A549 (cell line): Measurements from ENCODE around the gene B3GNT8. TPM values are rescaled to one million over a fixed set of nuclear protein-coding genes. Genes with fewer than 3 reads are reported as not detected.

ENCODE experiments used
- ATAC-seq, 2 experiments: fragments of 200-7000 bp in 1 of 2; fragments of >200 bp in 1 of 2; cut with Nextera tagmentation in 1 of 2; cut with Tn5 transposase in 1 of 2; 3 replicates each; pipeline versions ENCODE4 v1.8.0 to v1.9.1; 2018 to 2020; ENCODE audit warnings: mild to moderate bottlenecking in 1 of 2, moderate library complexity in 1 of 2
- CTCF ChIA-PET: fragments of 300-600 bp; sonication (Branson Sonifier 250); formaldehyde crosslinking; extraction: SDS; loops from one replicate; lab custom pipeline; 2021; ENCODE audit warnings: antibody characterized with exemption, inconsistent platforms; lab: Yijun Ruan, JAX
- POLR2A ChIA-PET: fragments of 350-600 bp; formaldehyde crosslinking; extraction: SDS; loops from one replicate; lab custom pipeline; 2021; ENCODE audit warnings: antibody characterized with exemption, inconsistent platforms; lab: Yijun Ruan, JAX
- DNase-seq, 2 experiments: peaks; one replicate each; pipeline versions ENCODE4 v3.0.0 to v3.0.0-alpha.2; 2011 to 2016; ENCODE audit warnings: low read depth in 1 of 2, low spot score in 1 of 2
- FAIRE-seq: peaks from 2 replicates; lab custom pipeline; 2011; peaks lifted over from hg19 to GRCh38; lab: Jason Lieb, UNC
- H3K27ac ChIP-seq, 2 experiments: fragments of >200 bp; sonication (Bioruptor Twin); formaldehyde crosslinking; 3 replicates each; pipeline ENCODE4 v1.5.1; 2016 to 2017
- H3K4me1 ChIP-seq: fragments of >200 bp; sonication (Bioruptor Twin); formaldehyde crosslinking; 3 replicates; pipeline ENCODE4 v1.6.1; 2016
- H3K4me2 ChIP-seq: fragments of >200 bp; sonication (Bioruptor Twin); formaldehyde crosslinking; 3 replicates; pipeline ENCODE4 v1.6.1; 2016
- H3K4me3 ChIP-seq: fragments of >200 bp; sonication (Bioruptor Twin); formaldehyde crosslinking; 3 replicates; pipeline ENCODE4 v1.5.1; 2016
- H3K9me3 ChIP-seq: fragments of >200 bp; sonication (Bioruptor Twin); formaldehyde crosslinking; 3 replicates; pipeline ENCODE4 v1.6.1; 2016
- CEBPB ChIP-seq, 2 experiments: fragments of >200 bp in 1 of 2; sonication (Bioruptor Twin) in 1 of 2; formaldehyde crosslinking in 1 of 2; IDR thresholded peaks; 2 replicates each; pipeline ENCODE4 v1.6.1; 2012 to 2016
- CHD2 ChIP-seq: fragments of 150-350 bp; IDR thresholded peaks from 2 replicates; pipeline ENCODE4 v1.6.1; 2014; ENCODE audit warnings: low read length; ENCODE audit not compliant: partially characterized antibody
- CHD4 ChIP-seq: fragments of 200-600 bp; sonication (generic); IDR thresholded peaks from 2 replicates; pipeline ENCODE4 v1.6.1; 2016; ENCODE audit warnings: antibody characterized with exemption, mild to moderate bottlenecking, borderline replicate concordance
- FOSL2 ChIP-seq, 2 experiments: fragments of 450-650 bp in 1 of 2; fragments of >200 bp in 1 of 2; sonication (Bioruptor Twin) in 1 of 2; formaldehyde crosslinking; IDR thresholded peaks; 2 replicates each; pipeline versions ENCODE4 v1.5.0 to v1.6.1; 2016 to 2020; ENCODE audit warnings: mild to moderate bottlenecking in 1 of 2, moderate library complexity in 1 of 2
- HDAC2 ChIP-seq: fragments of 200-600 bp; sonication (generic); IDR thresholded peaks from 2 replicates; pipeline ENCODE4 v1.6.1; 2016
- HEYL ChIP-seq: fragments of 250-450 bp; sonication (Bioruptor Pico); IDR thresholded peaks from 2 replicates; pipeline ENCODE4 v1.8.0; 2021; ENCODE audit warnings: mild to moderate bottlenecking, moderate library complexity
- JUNB ChIP-seq: fragments of >200 bp; sonication (Bioruptor Twin); formaldehyde crosslinking; IDR thresholded peaks from 2 replicates; pipeline ENCODE4 v1.6.1; 2016
- KDM1A ChIP-seq: fragments of 200-600 bp; sonication (generic); IDR thresholded peaks from 2 replicates; pipeline ENCODE4 v1.6.1; 2016; ENCODE audit warnings: low read depth, mild to moderate bottlenecking
- RAD21 ChIP-seq, 2 experiments: fragments of >200 bp in 1 of 2; sonication (Bioruptor Twin) in 1 of 2; formaldehyde crosslinking in 1 of 2; IDR thresholded peaks in 1 of 2; conservative IDR thresholded peaks in 1 of 2; 2 replicates in 1 of 2; 3 replicates in 1 of 2; pipeline ENCODE4 v1.6.1; 2012 to 2018; ENCODE audit warnings: inconsistent platforms in 1 of 2
- SREBF2 ChIP-seq: fragments of 450-650 bp; IDR thresholded peaks from 2 replicates; pipeline ENCODE4 v1.6.1; 2014; ENCODE audit warnings: mild to moderate bottlenecking, moderate library complexity
- TP53 ChIP-seq: fragments of 250-450 bp; sonication (Bioruptor Pico); IDR thresholded peaks from 2 replicates; pipeline ENCODE4 v1.5.0; 2021; ENCODE audit warnings: mild to moderate bottlenecking, moderate library complexity
- WGBS: methylation state at CpG from one replicate; pipeline ENCODE4 v1.1.6; 2017; ENCODE audit errors: missing lambda C conversion rate; 5-methylcytosine and 5-hydroxymethylcytosine counted together
- polyA plus RNA-seq, 4 experiments: library from polyadenylated mRNA; depleted of rRNA in 3 of 4; stranded (reverse); fragments of >200 nt; fragmentation: RNase III in 1 of 4; extraction: RNeasy Plus Mini Kit Qiagen cat#74134 plus additional on column Dnase treatment in 1 of 4; gene quantifications; 2 replicates in 3 of 4; 3 replicates in 1 of 4; pipeline ENCODE4 v1.2.3, GENCODE V29; 2011 to 2017
- TF ChIP-seq, protein P1 (sequence below): fragments of 200-600 bp; sonication (generic); IDR thresholded peaks from 2 replicates; pipeline ENCODE4 v1.6.1; 2016; ENCODE audit warnings: antibody characterized with exemption, mild to moderate bottlenecking, moderate library complexity
- TF ChIP-seq, protein P2 (sequence below): fragments of >200 bp; sonication (Bioruptor Twin); formaldehyde crosslinking; IDR thresholded peaks from 2 replicates; pipeline ENCODE4 v1.6.1; 2016
- TF ChIP-seq, protein P3 (sequence below): fragments of 250-450 bp; sonication (Bioruptor Pico); IDR thresholded peaks from 2 replicates; pipeline ENCODE4 v1.5.0; 2021; ENCODE audit warnings: mild to moderate bottlenecking, moderate library complexity, borderline replicate concordance
- TF ChIP-seq, protein P4 (sequence below): IDR thresholded peaks from 2 replicates; pipeline ENCODE4 v1.6.1; 2012; ENCODE audit warnings: low read depth, borderline replicate concordance

B3GNT8 gene
- polyA plus RNA-seq, 2 of the 4 experiments (the other 2 are of a cell fraction), result not detected

DNA sequence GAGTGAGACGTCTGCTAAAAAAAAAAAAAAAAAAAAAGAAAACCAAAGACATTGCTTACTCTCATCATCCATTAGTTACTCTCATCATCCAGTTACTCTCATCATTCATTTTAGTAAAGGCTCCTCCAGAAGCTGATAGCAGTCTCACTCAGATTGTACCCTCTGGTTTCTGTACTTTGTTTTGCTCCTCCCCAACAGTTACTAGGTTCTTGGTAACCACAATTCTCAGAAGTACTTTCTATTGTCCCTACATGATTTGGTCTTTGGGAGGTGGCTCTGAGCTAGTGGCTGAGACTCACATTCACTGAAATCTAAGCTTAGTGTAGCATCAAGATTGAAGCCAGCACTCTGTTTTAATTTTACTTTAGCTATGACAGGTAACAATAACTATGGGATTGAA is 30.1 kb upstream of the B3GNT8 start (continued):
- TF ChIP-seq, protein P1, sequence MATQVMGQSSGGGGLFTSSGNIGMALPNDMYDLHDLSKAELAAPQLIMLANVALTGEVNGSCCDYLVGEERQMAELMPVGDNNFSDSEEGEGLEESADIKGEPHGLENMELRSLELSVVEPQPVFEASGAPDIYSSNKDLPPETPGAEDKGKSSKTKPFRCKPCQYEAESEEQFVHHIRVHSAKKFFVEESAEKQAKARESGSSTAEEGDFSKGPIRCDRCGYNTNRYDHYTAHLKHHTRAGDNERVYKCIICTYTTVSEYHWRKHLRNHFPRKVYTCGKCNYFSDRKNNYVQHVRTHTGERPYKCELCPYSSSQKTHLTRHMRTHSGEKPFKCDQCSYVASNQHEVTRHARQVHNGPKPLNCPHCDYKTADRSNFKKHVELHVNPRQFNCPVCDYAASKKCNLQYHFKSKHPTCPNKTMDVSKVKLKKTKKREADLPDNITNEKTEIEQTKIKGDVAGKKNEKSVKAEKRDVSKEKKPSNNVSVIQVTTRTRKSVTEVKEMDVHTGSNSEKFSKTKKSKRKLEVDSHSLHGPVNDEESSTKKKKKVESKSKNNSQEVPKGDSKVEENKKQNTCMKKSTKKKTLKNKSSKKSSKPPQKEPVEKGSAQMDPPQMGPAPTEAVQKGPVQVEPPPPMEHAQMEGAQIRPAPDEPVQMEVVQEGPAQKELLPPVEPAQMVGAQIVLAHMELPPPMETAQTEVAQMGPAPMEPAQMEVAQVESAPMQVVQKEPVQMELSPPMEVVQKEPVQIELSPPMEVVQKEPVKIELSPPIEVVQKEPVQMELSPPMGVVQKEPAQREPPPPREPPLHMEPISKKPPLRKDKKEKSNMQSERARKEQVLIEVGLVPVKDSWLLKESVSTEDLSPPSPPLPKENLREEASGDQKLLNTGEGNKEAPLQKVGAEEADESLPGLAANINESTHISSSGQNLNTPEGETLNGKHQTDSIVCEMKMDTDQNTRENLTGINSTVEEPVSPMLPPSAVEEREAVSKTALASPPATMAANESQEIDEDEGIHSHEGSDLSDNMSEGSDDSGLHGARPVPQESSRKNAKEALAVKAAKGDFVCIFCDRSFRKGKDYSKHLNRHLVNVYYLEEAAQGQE, result no peak
- no peak for TF ChIP-seq CHD4
- no peak for TF ChIP-seq KDM1A
- TF ChIP-seq CHD2, result no peak

DNA sequence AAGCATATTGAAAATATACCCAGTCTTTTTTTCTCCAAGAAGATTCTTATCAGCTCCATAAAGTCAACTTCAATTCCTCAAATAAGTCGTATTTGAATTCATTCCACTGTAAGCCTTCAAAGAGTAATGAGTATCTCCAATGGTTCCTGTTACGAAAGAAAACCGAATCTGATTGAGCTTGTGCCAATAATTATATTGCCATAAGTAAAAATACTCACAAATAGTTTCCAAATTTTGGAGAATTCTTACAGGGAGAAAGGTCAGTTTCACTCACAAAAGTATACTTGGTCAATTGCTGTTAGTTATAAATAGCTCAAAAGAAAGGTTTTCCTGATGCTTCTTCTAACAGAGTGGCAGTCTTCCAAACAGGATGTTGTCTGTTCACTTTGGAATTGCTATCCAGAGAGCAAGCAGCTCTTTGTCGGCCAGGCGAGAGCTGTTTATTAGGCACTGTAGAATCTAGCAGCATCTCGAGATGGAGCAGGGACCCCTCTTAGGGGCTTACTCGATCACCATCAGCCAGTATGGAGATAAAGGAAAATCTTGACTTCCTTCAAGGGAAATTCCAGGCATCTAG is 29.3 kb upstream of the B3GNT8 start:
- DNase-seq, result no peak
- H3K27ac ChIP-seq, result no peak overlapping the region
- no peaks in the 10 kb centered on the region for H3K4me1 ChIP-seq
- H3K9me3 ChIP-seq, result peaks cover 7% of the 10 kb centered on the region
- WGBS, result 15% methylated on average over 7 of the region's 7 CpGs
- ChIA-PET POLR2A (interaction anchor here (0.6 to 2.3 kb wide), 2 partner anchors 17 to 74 kb away, joined by 3 to 9 read pairs; partner anchors contain the start of gene DMAC2), CTCF (interaction anchor here (0.6 to 15.6 kb wide), 10 partner anchors 9 to 578 kb away, joined by 3 to 1358 read pairs (median 6); partner anchors contain the start of genes CEACAM21, DMAC2 and ERICH4)
- no peak for ATAC-seq
- TF ChIP-seq HEYL (no peak), SREBF2 (no peak), JUNB (no peak), CEBPB (IDR thresholded peaks at IDR 0.05) (no peak), FOSL2 (IDR thresholded peaks at IDR 0.05) (no peak), FOSL2 (CRISPR knock-in tag; IDR thresholded peaks at IDR 0.05) (no peak), TP53 (no peak), HDAC2 (no peak)
- no peak overlapping the region for H3K4me3 ChIP-seq
- H3K4me2 ChIP-seq, result no peak overlapping the region
- peak; percentile 89 for FAIRE-seq

DNA sequence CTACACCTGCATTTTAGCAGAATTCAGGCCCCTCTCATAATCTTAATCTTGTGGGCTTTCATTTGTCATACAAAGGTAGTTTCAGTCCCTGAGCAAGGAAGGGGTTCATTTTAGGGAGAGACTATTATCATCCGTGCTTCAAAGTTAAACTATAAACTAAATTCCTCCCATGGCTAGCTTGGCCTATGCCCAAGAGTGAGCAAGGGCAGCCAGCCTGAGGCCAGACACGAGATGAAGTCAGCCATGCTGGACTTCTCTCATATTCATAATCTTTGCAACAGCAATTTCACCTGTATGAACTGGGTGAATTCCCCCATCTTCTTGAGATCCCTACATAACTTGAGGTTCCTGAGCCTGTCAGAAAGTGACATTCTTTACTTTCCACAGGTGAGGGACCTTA is 28.8 kb upstream of the B3GNT8 start:
- H3K4me2 ChIP-seq, result no peak overlapping the region
- POLR2A ChIA-PET, result interaction anchor here (0.6 to 2.3 kb wide), 2 partner anchors 16 to 75 kb away, joined by 3 to 9 read pairs; partner anchors contain the start of gene DMAC2
- peaks cover 7% of the 10 kb centered on the region for H3K9me3 ChIP-seq
- FAIRE-seq, result no peak
- DNase-seq, result no peak
- no peak overlapping the region for H3K4me3 ChIP-seq
- TF ChIP-seq RAD21 (conservative IDR thresholded peaks at IDR 0.05 in 1 of 2, IDR thresholded peaks at IDR 0.05 in 1 of 2), result no peak
- ATAC-seq, result no peak
- H3K4me1 ChIP-seq, result no peaks in the 10 kb centered on the region
- no peak overlapping the region for H3K27ac ChIP-seq
- WGBS, result 0% methylated on average over 2 of the region's 2 CpGs
- CTCF ChIA-PET, result interaction anchor here (0.6 to 15.6 kb wide), 9 partner anchors 9 to 291 kb away, joined by 3 to 1358 read pairs (median 6); partner anchors contain the start of genes CEACAM21, DMAC2 and ERICH4

DNA sequence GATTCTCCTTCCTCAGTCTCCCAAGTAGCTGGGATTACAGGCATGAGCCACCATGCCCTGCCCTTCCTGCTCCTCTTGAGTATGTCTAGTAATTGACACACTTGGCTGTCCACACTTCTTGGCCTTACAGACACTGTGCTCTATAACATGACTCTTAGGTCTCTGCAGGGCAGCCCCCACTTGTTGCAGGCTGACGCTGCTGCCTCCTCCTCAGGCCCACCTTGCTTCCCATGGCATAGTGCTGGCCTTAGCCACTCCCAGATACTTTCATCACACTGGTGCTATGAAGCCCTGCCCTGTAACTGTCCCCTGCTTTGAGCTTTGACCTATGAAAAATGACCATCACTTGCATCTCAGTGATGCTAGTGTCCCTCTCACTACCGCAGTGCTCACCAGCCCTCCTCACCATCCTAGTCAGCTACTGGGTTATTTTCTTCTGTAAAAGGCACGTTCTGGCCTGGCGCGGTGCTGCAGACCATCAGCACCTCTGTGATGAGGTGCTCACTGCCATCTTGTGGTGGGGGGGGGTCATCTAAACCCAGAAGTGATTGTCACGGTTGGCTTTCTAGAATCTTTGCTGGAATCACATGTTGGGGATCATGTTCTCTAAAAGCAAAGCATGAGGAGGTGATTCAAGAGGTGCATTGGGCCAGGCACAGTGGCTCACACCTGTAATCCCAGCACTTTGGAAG is 25.6 kb upstream of the B3GNT8 start:
- Histone ChIP-seq H3K9me3 (peaks cover 7% of the 10 kb centered on the region), H3K4me2 (no peak overlapping the region), H3K4me1 (0 out of 3 replicates have a peak, but pooled peaks cover 3% of the 10 kb centered on the region), H3K27ac (no peak overlapping the region), H3K4me3 (no peak overlapping the region)
- no peak for FAIRE-seq
- no peak for DNase-seq
- CTCF ChIA-PET, result interaction anchor here (0.7 to 15.6 kb wide), 8 partner anchors 10 to 383 kb away, joined by 3 to 1358 read pairs (median 4); partner anchors contain the start of genes CEACAM21, DMAC2 and ERICH4
- TF ChIP-seq, protein P2, sequence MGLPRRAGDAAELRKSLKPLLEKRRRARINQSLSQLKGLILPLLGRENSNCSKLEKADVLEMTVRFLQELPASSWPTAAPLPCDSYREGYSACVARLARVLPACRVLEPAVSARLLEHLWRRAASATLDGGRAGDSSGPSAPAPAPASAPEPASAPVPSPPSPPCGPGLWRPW, result no peak
- TF ChIP-seq, protein P3, sequence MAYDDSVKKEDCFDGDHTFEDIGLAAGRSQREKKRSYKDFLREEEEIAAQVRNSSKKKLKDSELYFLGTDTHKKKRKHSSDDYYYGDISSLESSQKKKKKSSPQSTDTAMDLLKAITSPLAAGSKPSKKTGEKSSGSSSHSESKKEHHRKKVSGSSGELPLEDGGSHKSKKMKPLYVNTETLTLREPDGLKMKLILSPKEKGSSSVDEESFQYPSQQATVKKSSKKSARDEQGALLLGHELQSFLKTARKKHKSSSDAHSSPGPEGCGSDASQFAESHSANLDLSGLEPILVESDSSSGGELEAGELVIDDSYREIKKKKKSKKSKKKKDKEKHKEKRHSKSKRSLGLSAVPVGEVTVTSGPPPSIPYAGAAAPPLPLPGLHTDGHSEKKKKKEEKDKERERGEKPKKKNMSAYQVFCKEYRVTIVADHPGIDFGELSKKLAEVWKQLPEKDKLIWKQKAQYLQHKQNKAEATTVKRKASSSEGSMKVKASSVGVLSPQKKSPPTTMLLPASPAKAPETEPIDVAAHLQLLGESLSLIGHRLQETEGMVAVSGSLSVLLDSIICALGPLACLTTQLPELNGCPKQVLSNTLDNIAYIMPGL (CRISPR knock-in tag), result no peak
- TF ChIP-seq, protein P4, sequence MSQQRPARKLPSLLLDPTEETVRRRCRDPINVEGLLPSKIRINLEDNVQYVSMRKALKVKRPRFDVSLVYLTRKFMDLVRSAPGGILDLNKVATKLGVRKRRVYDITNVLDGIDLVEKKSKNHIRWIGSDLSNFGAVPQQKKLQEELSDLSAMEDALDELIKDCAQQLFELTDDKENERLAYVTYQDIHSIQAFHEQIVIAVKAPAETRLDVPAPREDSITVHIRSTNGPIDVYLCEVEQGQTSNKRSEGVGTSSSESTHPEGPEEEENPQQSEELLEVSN, result no peak
- ATAC-seq, result no peak
- POLR2A ChIA-PET, result interaction anchor here (0.8 kb wide), 1 partner anchor 13 kb away, joined by 4 read pairs; the partner anchor contains the start of gene DMAC2
- 45% methylated on average over 6 of the region's 6 CpGs for WGBS
